ENCODE results near the gene STRA8.
"Not testable (repeated sequence)": the region's sequence is repeated elsewhere in the genome, so short reads cannot be mapped to it uniquely, and the experiment has no call there.

The STRA8 gene

GRCh38 chr7:135206941-135207391 lies 26.7 kb upstream of the STRA8 start:
- DNase-seq, result no peak

GRCh38 chr7:135207406-135208101 lies 26.1 kb upstream of the STRA8 start:
- DNase-seq, result no peak

DNA sequence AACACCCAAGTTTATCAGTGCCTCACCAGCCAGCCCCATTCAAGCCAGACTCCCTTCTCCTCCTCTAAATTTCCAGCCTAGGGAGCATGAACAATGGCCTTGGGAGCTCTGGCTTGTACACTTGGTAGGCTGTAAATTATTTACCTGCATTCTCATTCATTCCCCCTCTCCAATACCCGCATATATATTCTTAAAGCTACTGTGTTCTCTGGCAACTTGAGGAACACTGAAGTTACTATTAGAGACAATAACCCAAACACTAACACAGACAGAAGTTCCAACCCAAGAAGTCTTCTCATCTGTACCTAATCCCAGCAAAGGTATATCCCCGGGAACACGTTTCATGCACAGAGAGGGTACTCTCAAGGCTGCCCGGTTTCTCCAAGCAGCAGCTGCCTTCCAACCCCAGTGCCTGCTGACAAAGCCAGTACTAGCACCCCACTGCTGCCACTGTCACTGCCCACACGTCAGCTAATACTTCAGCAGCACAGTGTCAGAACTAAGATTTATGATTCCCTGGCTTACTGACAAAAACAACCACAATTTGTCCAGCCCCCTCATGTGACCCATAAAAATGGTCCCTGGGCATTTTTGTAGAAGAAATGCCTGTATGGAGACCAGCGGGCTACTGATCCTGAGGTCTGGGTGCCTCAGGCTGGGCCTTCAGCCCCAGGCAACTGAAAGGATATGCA lies 25.4 kb upstream of the STRA8 start:
- DNase-seq, result no peak

- no peak for DNase-seq
Measured at GRCh38 chr7:135209225-135209834, 24.3 kb upstream of the STRA8 start.

- no peak for DNase-seq
Measured at GRCh38 chr7:135210888-135211178, 22.8 kb upstream of the STRA8 start.

- peak; percentile 96 for DNase-seq
Measured at GRCh38 chr7:135211179-135211945, 22.3 kb upstream of the STRA8 start, which contains the start of gene WDR91. Gene WDR91 (minus strand): TSS chr7:135211526. CDS start chr7:135211502, 24 bp downstream.

DNA sequence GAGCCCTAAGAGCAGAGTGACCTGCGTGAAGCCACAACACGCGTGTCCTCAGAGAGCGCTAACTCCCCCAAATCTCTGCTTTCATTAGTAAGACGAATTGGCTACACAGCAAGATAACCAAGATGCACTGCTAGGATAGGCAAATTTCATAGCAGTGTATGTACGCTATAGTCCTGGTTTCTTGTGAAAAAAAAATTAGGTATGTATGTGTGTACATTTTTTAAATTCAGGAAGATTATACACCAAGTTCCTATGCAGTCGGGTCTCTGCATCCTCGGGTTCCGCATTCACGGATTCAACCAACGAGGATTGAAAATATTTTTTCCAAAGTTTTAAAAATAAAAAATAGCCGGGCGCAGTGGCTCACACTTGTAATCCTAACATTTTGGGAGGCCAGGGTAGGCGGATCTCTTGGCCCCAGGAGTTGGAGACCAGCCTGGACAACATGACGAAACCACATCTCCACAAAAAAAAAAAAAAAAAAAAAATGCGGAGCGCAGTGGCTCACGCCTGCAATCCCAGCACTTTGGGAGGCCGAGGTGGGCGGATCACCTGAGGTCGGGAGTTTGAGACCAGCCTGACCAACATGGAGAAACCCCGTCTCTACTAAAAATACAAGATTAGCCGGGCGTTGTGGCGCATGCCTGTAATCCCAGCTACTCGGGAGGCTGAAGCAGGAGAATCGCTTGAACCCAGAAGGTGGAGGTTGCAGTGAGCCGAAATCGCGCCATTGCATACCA lies 21.5 kb upstream of the STRA8 start:
- DNase-seq, result not testable (repeated sequence)

GRCh38 chr7:135213831-135214230 lies 19.8 kb upstream of the STRA8 start:
- peak; percentile 31 for DNase-seq

DNA sequence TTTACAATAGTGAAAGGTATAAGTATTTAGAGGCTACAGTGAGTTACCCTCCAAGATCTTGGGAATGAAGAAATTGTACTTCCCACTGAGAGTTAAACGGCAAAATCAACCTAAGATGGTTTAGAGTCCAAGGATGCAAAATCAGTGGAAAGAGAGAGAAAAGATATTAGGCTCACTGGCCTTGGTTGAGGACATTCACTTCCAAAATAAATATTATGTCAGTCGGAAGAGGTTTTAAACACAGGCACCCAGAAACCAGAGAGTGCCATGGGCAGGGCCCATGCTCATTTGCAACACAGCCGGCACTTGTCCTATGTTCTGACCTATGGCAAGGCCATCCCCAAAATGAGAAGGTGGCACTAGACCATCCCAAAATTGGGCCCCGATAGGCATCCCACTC lies 18.5 kb upstream of the STRA8 start:
- DNase-seq, result no peak

- no peak for DNase-seq
Measured at GRCh38 chr7:135215698-135216097, 17.9 kb upstream of the STRA8 start.

GRCh38 chr7:135217645-135218509 lies 15.8 kb upstream of the STRA8 start:
- no peak for DNase-seq

DNA sequence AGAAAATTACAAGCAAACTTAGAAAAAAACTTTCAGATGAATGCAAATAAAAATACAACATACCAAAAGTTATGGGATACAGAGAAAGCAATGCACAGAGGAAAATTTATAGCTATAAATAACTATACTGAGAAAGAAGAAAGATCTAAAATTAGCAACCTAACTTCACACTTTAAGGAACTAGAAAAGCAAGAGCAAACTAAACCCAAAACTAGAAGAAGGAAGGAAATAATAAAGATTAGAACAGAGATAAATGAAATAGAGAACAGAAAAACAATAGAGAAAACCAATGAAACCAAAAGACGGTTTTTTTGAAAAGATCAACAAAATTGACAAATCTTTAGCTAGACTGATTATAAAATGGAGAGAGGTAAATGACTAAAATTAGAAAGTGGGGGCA lies 9.6 kb upstream of the STRA8 start:
- no peak for DNase-seq

GRCh38 chr7:135231686-135232085 lies 2.0 kb upstream of the STRA8 start:
- no peak for DNase-seq

- no peak for DNase-seq
Measured at GRCh38 chr7:135232087-135232486, 1.6 kb upstream of the STRA8 start.

DNA sequence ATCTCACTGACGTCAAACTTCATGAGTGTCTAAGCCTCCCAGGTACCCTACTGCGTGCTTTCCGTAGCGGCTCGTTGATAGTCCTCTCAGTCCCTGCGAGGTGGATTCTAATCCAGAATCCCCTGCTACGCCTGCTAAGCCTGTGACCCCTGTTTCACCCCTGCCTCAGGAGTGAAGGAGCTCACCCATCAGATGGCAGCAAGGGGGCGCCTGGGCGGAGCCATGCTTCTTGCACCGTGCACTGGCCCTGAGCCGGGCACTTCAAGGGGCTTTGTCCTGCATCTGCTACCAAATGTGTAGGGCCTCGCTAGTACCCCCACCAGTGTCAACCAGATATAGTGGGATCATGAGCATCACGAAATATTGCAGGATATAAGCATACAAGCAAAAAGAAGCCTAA lies 918 bp upstream of the STRA8 start:
- peak; percentile 87 for DNase-seq

DNA sequence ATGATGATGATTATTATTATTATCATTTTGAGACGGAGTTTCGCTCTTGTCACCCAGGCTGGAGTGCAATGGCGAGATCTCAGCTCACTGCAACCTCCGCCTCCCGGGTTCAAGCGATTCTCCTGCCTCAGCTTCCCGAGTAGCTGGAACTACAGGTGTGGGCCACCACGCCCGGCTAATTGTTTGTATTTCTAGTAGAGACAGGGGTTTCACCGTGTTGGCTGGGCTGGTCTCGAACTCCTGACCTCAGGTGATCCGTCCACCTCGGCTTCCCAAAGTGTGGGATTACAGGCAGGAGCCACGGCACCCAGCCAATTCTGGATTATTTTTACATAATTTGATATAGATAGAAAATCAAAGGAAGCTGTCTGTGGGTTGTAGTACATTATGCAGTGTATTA lies 457 bp downstream of the STRA8 start:
- DNase-seq, result not testable (repeated sequence)

GRCh38 chr7:135234727-135235126 lies 1.1 kb downstream of the STRA8 start:
- no peak for DNase-seq

- no peak for DNase-seq
Measured at GRCh38 chr7:135235841-135236240, 2.2 kb downstream of the STRA8 start.

DNA sequence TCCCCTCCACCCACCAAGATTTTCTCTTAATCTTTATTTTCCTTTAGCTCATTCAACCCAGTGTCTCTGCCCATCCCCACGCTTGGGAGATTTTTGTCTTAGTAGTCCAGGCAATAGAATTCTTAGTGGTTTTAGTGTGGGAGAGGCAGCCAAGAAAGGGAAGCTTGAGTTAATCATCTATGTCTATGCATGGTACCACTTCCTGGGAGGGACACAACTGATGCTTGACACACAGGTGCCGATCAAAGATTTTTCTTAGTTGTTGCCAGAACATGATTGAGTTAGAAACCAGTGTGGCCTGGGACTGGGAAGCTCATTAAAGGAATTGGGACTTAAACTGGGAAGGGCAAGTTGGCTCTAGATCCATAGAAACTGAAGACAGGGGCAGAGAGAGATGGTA lies 3.1 kb downstream of the STRA8 start:
- DNase-seq, result no peak

DNA sequence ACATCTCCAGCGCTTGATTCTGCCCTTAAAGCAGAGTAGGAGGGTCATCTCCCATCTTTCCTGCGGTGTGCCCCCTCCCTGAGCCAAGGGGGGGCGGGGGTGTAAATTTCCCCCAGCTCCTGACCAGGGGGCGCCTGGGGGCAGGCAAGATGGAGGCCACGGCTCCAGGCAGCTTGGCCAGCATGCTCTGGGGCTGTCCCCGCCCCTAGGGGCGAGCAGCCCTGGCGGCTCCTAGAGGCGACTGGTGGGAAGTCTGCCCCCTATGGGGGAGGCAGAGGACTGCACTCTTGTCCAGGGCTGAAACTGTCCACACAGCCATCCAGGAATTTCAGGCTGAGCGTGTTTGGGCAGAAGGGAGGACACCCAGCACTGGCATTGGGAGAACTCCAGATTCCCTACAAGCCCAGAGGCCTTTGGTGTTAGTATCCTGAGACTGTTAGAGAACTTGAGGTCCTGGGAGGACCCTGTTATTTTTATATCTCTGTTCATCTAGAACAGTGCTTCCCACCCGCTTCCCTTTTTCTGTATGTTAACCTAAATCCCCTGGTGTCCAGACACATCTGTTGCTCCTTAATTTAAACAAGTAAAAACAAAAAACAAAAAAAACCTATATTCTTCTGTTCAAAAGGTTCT lies 4.6 kb downstream of the STRA8 start:
- peak; percentile 37 for DNase-seq

- DNase-seq, result no peak
Measured at GRCh38 chr7:135239263-135239662, 5.6 kb downstream of the STRA8 start.

All from NCI-H82 (cell line).